ENCODE measurements around the gene C1orf87.

- TF ChIP-seq CTCF (IDR thresholded peaks at IDR 0.05 in 4 of 5, conservative IDR thresholded peaks at IDR 0.05 in 1 of 5): no peak
- TF ChIP-seq POLR2A (IDR thresholded peaks at IDR 0.05): no peak
Measured at GRCh38 chr1:60034999-60035398, 38.6 kb downstream of the C1orf87 start.
